DND-41 (cell line): ENCODE results near the gene ATXN7L2.

ENCODE experiments used
- ATAC-seq: fragments of 200-7000 bp; cut with Tn5 transposase; 3 replicates; pipeline ENCODE4 v1.9.1; 2021; ENCODE audit warnings: low read depth; ENCODE audit not compliant: insufficient read depth
- DNase-seq: peaks from one replicate; pipeline ENCODE4 v3.0.0-alpha.2; 2020
- H2AFZ ChIP-seq: 2 replicates; pipeline ENCODE4 v1.6.0; 2012; ENCODE audit warnings: low read depth, low read length
- H3K27ac ChIP-seq: 2 replicates; pipeline ENCODE4 v1.5.1; 2012; ENCODE audit warnings: low read length, inconsistent platforms
- H3K27me3 ChIP-seq: fragments of 200-600 bp; sonication (generic); 2 replicates; pipeline ENCODE4 v1.6.0; 2012; ENCODE audit warnings: low read length, mild to moderate bottlenecking, inconsistent platforms; ENCODE audit not compliant: insufficient read depth, poor library complexity
- H3K36me3 ChIP-seq: 2 replicates; pipeline ENCODE4 v1.5.1; 2012; ENCODE audit warnings: low read length, inconsistent platforms; ENCODE audit not compliant: insufficient read depth
- H3K4me1 ChIP-seq: 2 replicates; pipeline ENCODE4 v1.5.1; 2012; ENCODE audit warnings: mild to moderate bottlenecking, low read length; ENCODE audit not compliant: insufficient read depth
- H3K4me2 ChIP-seq: 2 replicates; pipeline ENCODE4 v1.6.0; 2012; ENCODE audit warnings: mild to moderate bottlenecking, moderate library complexity, low read length, inconsistent platforms; ENCODE audit not compliant: insufficient read depth
- H3K4me3 ChIP-seq, 2 experiments: fragments of 200-600 bp in 1 of 2; shearing (Covaris generic) in 1 of 2; 2 replicates each; pipeline ENCODE4 v1.5.1; 2012 to 2016; ENCODE audit warnings: inconsistent platforms in 2 of 2, low read length in 2 of 2, mild to moderate bottlenecking in 2 of 2, low read depth in 1 of 2, moderate library complexity in 1 of 2
- H3K79me2 ChIP-seq: 2 replicates; pipeline ENCODE4 v1.6.0; 2012; ENCODE audit warnings: low read length, inconsistent platforms; ENCODE audit not compliant: insufficient read depth
- H3K9ac ChIP-seq: 2 replicates; pipeline ENCODE4 v1.6.0; 2012; ENCODE audit warnings: low read depth, mild to moderate bottlenecking, inconsistent platforms, low read length, moderate library complexity
- H3K9me3 ChIP-seq: 2 replicates; pipeline ENCODE4 v1.5.1; 2012; ENCODE audit warnings: low read length, moderate library complexity, mild to moderate bottlenecking, inconsistent platforms; ENCODE audit not compliant: insufficient read depth, severe bottlenecking
- H4K20me1 ChIP-seq: 2 replicates; pipeline ENCODE4 v1.6.0; 2012; ENCODE audit warnings: low read length; ENCODE audit not compliant: insufficient read depth
- EZH2 ChIP-seq: IDR thresholded peaks from 3 replicates; pipeline ENCODE4 v1.6.1; 2012; ENCODE audit warnings: borderline replicate concordance, low read depth, mild to moderate bottlenecking, moderate library complexity, low read length, inconsistent platforms; ENCODE audit not compliant: severe bottlenecking
- TF ChIP-seq, protein P1 (sequence below): IDR thresholded peaks from 2 replicates; pipeline ENCODE4 v1.5.1; 2012; ENCODE audit warnings: borderline replicate concordance, low read length, moderate library complexity, mild to moderate bottlenecking; ENCODE audit not compliant: poor library complexity, severe bottlenecking; ENCODE audit errors: extremely low read depth

The ATXN7L2 gene, protein sequence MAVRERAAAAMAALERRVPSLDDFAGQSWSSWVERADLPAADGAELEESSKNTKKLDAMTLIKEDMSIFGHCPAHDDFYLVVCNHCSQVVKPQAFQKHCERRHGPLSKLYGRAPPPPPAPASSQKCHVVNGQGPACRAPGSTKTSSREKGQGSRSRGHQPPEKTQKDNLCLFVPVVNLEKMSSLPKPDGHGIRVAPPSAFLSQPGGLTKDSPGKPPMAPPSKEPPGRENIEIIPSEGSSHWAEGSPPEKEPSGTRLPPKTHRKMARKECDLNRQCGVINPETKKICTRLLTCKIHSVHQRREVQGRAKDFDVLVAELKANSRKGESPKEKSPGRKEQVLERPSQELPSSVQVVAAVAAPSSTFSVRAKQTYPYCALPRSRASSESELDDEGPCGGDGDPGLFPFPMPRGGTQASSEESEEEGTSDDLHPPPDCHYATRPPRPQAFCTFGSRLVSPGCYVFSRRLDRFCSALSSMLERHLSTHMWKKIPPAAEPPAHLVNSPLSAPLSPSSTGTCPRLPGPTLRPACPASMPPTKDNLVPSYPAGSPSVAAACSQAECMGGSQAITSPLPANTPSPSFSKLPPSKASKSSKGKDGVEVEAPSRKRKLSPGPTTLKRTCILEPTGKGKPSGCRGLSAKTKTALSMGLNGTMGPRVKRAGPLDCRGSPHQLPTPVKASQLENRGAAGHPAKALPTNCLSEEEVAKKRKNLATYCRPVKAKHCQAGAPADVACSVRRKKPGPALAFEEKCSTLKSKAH

DNA sequence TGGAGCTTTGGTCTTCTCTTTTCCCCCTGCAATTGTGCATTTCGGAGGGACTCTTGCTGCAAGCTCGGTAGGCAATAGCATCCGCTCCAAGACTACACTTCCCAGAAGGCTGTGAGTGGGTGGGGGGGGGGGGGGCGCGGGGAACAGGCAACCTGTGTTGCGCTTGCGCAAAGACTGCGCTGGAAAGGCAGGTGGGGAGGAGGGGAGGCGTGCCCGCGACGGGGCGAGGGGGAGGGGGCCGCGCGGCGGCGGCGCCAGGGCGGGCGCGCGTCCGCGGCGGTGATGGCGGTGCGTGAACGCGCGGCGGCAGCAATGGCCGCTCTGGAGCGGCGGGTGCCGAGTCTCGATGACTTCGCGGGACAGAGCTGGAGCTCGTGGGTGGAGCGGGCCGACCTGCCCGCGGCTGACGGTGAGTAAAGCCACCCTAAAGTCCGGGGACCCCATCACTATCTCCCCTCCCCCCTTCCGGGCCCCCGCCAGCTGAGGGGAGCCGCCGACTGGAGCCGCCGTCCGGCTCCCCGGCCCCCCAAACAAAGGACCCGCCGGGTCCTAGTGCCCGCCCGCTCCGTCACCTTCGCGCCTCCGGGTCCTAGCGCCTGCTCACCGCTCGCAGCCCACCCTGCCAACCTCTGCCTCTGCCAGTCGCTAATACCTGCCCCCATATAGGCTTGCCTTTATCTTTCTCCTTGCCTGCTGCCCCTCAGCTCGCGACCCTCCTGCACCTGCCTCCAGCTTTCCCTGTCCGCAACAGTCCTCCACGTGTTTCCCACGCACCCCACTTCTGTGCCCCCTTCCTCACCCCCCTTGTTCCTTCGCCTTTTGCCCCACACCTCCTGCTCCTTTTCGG lies at the start of gene ATXN7L2:
ATXN7L2 (plus strand) TSS at position 234 of the 847 bp plus-strand sequence; CDS start at position 283, 49 bp downstream.
- DNase-seq: peak; percentile 95
- peaks cover 29% of the 10 kb centered on the region for H3K4me1 ChIP-seq
- peak within 1 kb of the TSS; percentile 99 for H3K4me2 ChIP-seq
- peaks cover 7% of the 10 kb centered on the region for H3K27me3 ChIP-seq
- peaks cover 11% of the 10 kb centered on the region for H3K79me2 ChIP-seq
- H3K9me3 ChIP-seq: no peaks in the 10 kb centered on the region
- TF ChIP-seq, protein P1, sequence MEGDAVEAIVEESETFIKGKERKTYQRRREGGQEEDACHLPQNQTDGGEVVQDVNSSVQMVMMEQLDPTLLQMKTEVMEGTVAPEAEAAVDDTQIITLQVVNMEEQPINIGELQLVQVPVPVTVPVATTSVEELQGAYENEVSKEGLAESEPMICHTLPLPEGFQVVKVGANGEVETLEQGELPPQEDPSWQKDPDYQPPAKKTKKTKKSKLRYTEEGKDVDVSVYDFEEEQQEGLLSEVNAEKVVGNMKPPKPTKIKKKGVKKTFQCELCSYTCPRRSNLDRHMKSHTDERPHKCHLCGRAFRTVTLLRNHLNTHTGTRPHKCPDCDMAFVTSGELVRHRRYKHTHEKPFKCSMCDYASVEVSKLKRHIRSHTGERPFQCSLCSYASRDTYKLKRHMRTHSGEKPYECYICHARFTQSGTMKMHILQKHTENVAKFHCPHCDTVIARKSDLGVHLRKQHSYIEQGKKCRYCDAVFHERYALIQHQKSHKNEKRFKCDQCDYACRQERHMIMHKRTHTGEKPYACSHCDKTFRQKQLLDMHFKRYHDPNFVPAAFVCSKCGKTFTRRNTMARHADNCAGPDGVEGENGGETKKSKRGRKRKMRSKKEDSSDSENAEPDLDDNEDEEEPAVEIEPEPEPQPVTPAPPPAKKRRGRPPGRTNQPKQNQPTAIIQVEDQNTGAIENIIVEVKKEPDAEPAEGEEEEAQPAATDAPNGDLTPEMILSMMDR: no peak
- TF ChIP-seq EZH2: no peak
- H3K36me3 ChIP-seq: peaks cover 15% of the 10 kb centered on the region
- H3K4me3 ChIP-seq: peak within 1 kb of the TSS; percentile 63 to 93
- no peaks in the 10 kb centered on the region for H4K20me1 ChIP-seq
- peak within 1 kb of the TSS; percentile 73 for H3K9ac ChIP-seq
- peak within 1 kb of the TSS; percentile 85 for H3K27ac ChIP-seq
- peak; percentile 79 for ATAC-seq
- peak within 1 kb of the TSS; percentile 100 for H2AFZ ChIP-seq

- peaks cover 3% of the 10 kb centered on the region for H3K27me3 ChIP-seq
- H3K27ac ChIP-seq: no peak overlapping the region
- H3K4me3 ChIP-seq: no peak overlapping the region
- H3K9ac ChIP-seq: no peak overlapping the region
- ATAC-seq (no peak), DNase-seq (no peak)
- H3K36me3 ChIP-seq: no peaks in the 10 kb centered on the region
- TF ChIP-seq, protein P1: no peak
- no peak for TF ChIP-seq EZH2
- H3K9me3 ChIP-seq: no peaks in the 10 kb centered on the region
- no peaks in the 10 kb centered on the region for H3K79me2 ChIP-seq
- H3K4me1 ChIP-seq: no peaks in the 10 kb centered on the region
- no peak overlapping the region for H2AFZ ChIP-seq
- H3K4me2 ChIP-seq: no peak overlapping the region
- H4K20me1 ChIP-seq: no peaks in the 10 kb centered on the region
Observed at GRCh38 chr1:109434484-109434883, 49.2 kb upstream of the ATXN7L2 start.

- Histone ChIP-seq H3K27ac (no peak overlapping the region), H3K4me1 (no peaks in the 10 kb centered on the region), H3K9me3 (no peaks in the 10 kb centered on the region), H3K79me2 (no peaks in the 10 kb centered on the region), H3K36me3 (no peaks in the 10 kb centered on the region), H3K4me3 (no peak overlapping the region), H4K20me1 (no peaks in the 10 kb centered on the region), H3K4me2 (no peak overlapping the region), H3K27me3 (peaks cover 28% of the 10 kb centered on the region), H2AFZ (no peak overlapping the region), H3K9ac (no peak overlapping the region)
- DNase-seq: no peak
- ATAC-seq: no peak
- TF ChIP-seq, protein P1: no peak
- TF ChIP-seq EZH2: no peak
Observed at GRCh38 chr1:109438798-109439297, 44.9 kb upstream of the ATXN7L2 start.
